Heart left ventricle (tissue), 16 donors: ENCODE results near the gene SEMA5B. TPM values are rescaled to one million over a fixed set of nuclear protein-coding genes. Genes with fewer than 3 reads are reported as not detected.

Experiments used
- ATAC-seq, 4 donors: fragments of 200-7000 bp; cut with Tn5 transposase; one replicate each; pipeline ENCODE4 v1.9.1; 2020 to 2022; ENCODE audit warnings: moderate library complexity in 4 of 4, mild to moderate bottlenecking in 3 of 4, moderate number of reproducible peaks in 1 of 4
- DNase-seq, 5 donors: peaks; one replicate each; pipeline ENCODE4 v3.0.0-alpha.2; 2020
- H3K27ac ChIP-seq, 12 donors: fragments of 200-600 bp; sonication (generic) in 4 of 12; one replicate each; pipeline versions ENCODE4 v1.5.0 to v1.8.0; 2016 to 2022; ENCODE audit warnings: mild to moderate bottlenecking in 2 of 12
- H3K27me3 ChIP-seq, 9 donors: fragments of 200-600 bp; sonication (generic) in 2 of 9; one replicate each; pipeline versions ENCODE4 v1.5.1 to v1.8.0; 2016 to 2022; ENCODE audit warnings: mild to moderate bottlenecking in 3 of 9
- H3K36me3 ChIP-seq, 9 donors: fragments of 200-600 bp; sonication (generic) in 2 of 9; one replicate each; pipeline versions ENCODE4 v1.5.0 to v1.8.0; 2018 to 2022; ENCODE audit warnings: mild to moderate bottlenecking in 2 of 9
- H3K4me1 ChIP-seq, 12 donors: fragments of 200-600 bp; sonication (generic) in 4 of 12; one replicate each; pipeline versions ENCODE4 v1.5.0 to v1.8.0; 2016 to 2022; ENCODE audit warnings: mild to moderate bottlenecking in 3 of 12
- H3K4me3 ChIP-seq, 12 donors: fragments of 200-600 bp; sonication (generic) in 4 of 12; one replicate each; pipeline versions ENCODE4 v1.5.0 to v1.8.0; 2017 to 2022; ENCODE audit warnings: mild to moderate bottlenecking in 9 of 12, moderate library complexity in 4 of 12
- H3K9me3 ChIP-seq, 12 donors: fragments of 200-600 bp; sonication (generic) in 4 of 12; one replicate each; pipeline versions ENCODE4 v1.5.0 to v1.8.0; 2016 to 2022; ENCODE audit warnings: mild to moderate bottlenecking in 1 of 12
- CTCF ChIP-seq, 12 donors: fragments of 200-600 bp; sonication (generic) in 4 of 12; IDR thresholded peaks; one replicate each; pipeline versions ENCODE4 v1.5.0 to v1.8.0; 2018 to 2022; ENCODE audit warnings: antibody characterized with exemption in 12 of 12, mild to moderate bottlenecking in 5 of 12
- POLR2A ChIP-seq, 2 donors: fragments of 450-650 bp; IDR thresholded peaks; one replicate each; pipeline ENCODE4 v1.6.1; 2017; ENCODE audit warnings: antibody characterized with exemption in 2 of 2, mild to moderate bottlenecking in 2 of 2, moderate library complexity in 2 of 2
- WGBS, 4 donors: extraction: QIAGEN DNeasy Blood & Tissue Kit in 2 of 4; methylation state at CpG; one replicate each; pipeline versions ENCODE4 v1.1.5 to v1.1.7; 2013 to 2018; 5-methylcytosine and 5-hydroxymethylcytosine counted together
- intact Hi-C, 10 donors: fragments of 100-400 bp; cut with DNase I; formaldehyde crosslinking; loops; one replicate each; pipeline versions ENCODE4 v1.11.1 to v1.14.2; 2022
- polyA plus RNA-seq, 2 donors: library from polyadenylated mRNA; stranded (reverse); fragments of 200-250 nt; gene quantifications; one replicate each; pipeline ENCODE4 v1.2.3, GENCODE V29; 2013
- total RNA-seq, 9 donors: library from RNA; depleted of rRNA in 2 of 9; stranded (reverse); fragments of >200 nt in 2 of 9; fragmentation: NEBNext Ultra II Directional in 3 of 9; extraction: Animal tissue kit (Norgen Biotek cat#: 25700) in 3 of 9; gene quantifications; one replicate each; pipeline versions ENCODE4 v1.1.0 to v1.2.4, GENCODE V29; 2016 to 2023
- donor health status: ischemic (EF 13 %, LVEDD 7.1; RV severe dilation, severe dysfunction).
- donor health status: healthy with polysubstance abuse.
- donor health status: DM: no; HTN: yes; CAD: no.
- donor health status: DM: no; HTN: no; CAD: no.
- donor health status: ischemic (EF 25% LVEDD 6.9; RV normal size, moderate dysfunction).
- donor health status: ischemic (EF 25% LVEDD 5.7; RV mildly dilated, moderate dysfunction).
- donor health status: healthy.
- donor health status: DM: yes; HTN: yes; CAD: no.
- donor health status: ischemic (EF 35%, LVEDD 5.7; RV mildly dilated, moderate dysfunction).
- donor health status: nonischemic (EF 11% LVEDD 7.7; RV severe dilation, severe dysfunction).
- donor health status: DM: yes; HTN: yes; CAD: no.
- donor health status: PGD.
- donor health status: ischemic (EF 29% LVEDD 5.4; RV normal size, mild dysfunction).
- donor health status: nonischemic (EF 23%, LVEDD 6.1; RV moderate dilation, normal function).

Gene SEMA5B
- total and polyA plus RNA-seq, 11 donors, result 2.2 to 16.7 (median 7.0) TPM

- Histone ChIP-seq H3K36me3 (peaks cover 0 to 15% (median 0%) of the 10 kb centered on the region in 9 donors), H3K4me1 (no peaks in the 10 kb centered on the region), H3K27me3 (peaks cover 0 to 11% (median 0%) of the 10 kb centered on the region in 9 donors), H3K4me3 (no peak overlapping the region), H3K27ac (no peak overlapping the region), H3K9me3 (peaks cover 0 to 4% (median 0%) of the 10 kb centered on the region in 12 donors)
- TF ChIP-seq POLR2A (IDR thresholded peaks at IDR 0.05), result no peak
- TF ChIP-seq CTCF (IDR thresholded peaks at IDR 0.05), result no peak
- ATAC-seq (no peak), DNase-seq (no peak)
- intact Hi-C loops, result no loop called here
- 90 to 95% (median 92%) methylated on average over 3 of the region's 3 CpGs for WGBS, 4 donors
These were observed 119.3 kb downstream of the SEMA5B start for GRCh38 chr3:122908251-122908650.

GRCh38 chr3:122907471-122907870 is 120.1 kb downstream of the SEMA5B start:
- intact Hi-C loops, result no loop called here
- DNase-seq (no peak), ATAC-seq (no peak)
- WGBS, 4 donors, result 88 to 95% (median 92%) methylated on average over 4 of the region's 4 CpGs
- Histone ChIP-seq H3K27ac (no peak overlapping the region), H3K27me3 (peaks cover 0 to 3% (median 0%) of the 10 kb centered on the region in 9 donors), H3K9me3 (peaks cover 0 to 4% (median 0%) of the 10 kb centered on the region in 12 donors), H3K4me1 (no peaks in the 10 kb centered on the region), H3K36me3 (peaks cover 0 to 15% (median 0%) of the 10 kb centered on the region in 9 donors), H3K4me3 (no peak overlapping the region)
- no peak for TF ChIP-seq POLR2A (IDR thresholded peaks at IDR 0.05)
- no peak for TF ChIP-seq CTCF (IDR thresholded peaks at IDR 0.05)

- Histone ChIP-seq H3K9me3 (peaks cover 0 to 4% (median 0%) of the 10 kb centered on the region in 12 donors), H3K4me3 (no peak overlapping the region), H3K27me3 (peaks cover 0 to 8% (median 0%) of the 10 kb centered on the region in 9 donors), H3K27ac (no peak overlapping the region), H3K4me1 (peaks cover 0 to 6% (median 0%) of the 10 kb centered on the region in 12 donors), H3K36me3 (no peaks in the 10 kb centered on the region)
- 25 to 83% (median 66%) methylated on average over 2 to 4 of the region's 4 CpGs for WGBS, 4 donors
- intact Hi-C loops, result no loop called here
- DNase-seq (no peak), ATAC-seq (no peak)
- TF ChIP-seq CTCF (IDR thresholded peaks at IDR 0.05) (no peak), POLR2A (IDR thresholded peaks at IDR 0.05) (no peak)
These were observed 124.4 kb downstream of the SEMA5B start for GRCh38 chr3:122903171-122903570.

- WGBS, 4 donors, result 80 to 87% (median 83%) methylated on average over 2 of the region's 2 CpGs
- H3K4me1 ChIP-seq, result peaks cover 0 to 9% (median 2%) of the 10 kb centered on the region in 12 donors
- H3K4me3 ChIP-seq, result no peak overlapping the region
- H3K27me3 ChIP-seq, result peaks cover 0 to 8% (median 0%) of the 10 kb centered on the region in 9 donors
- H3K36me3 ChIP-seq, result no peaks in the 10 kb centered on the region
- intact Hi-C loops, result no loop called here
- peaks cover 0 to 4% (median 0%) of the 10 kb centered on the region in 12 donors for H3K9me3 ChIP-seq
- ATAC-seq, result no peak
- DNase-seq, result no peak
- H3K27ac ChIP-seq, result no peak overlapping the region
- no peak for TF ChIP-seq POLR2A (IDR thresholded peaks at IDR 0.05)
- no peak for TF ChIP-seq CTCF (IDR thresholded peaks at IDR 0.05)
These were observed 125.2 kb downstream of the SEMA5B start for GRCh38 chr3:122902326-122902725.
